NCI-H187 treated with DMSO at 0.1 percent for 48 hours (cell line): ENCODE measurements around the gene CAPRIN1.
"Not testable (repeated sequence)": the region's sequence is repeated elsewhere in the genome, so short reads cannot be mapped to it uniquely, and the experiment has no call there.

Source experiments
- DNase-seq: peaks from one replicate; lab custom pipeline; 2025; lab: John Stamatoyannopoulos, UW

Gene CAPRIN1

DNA sequence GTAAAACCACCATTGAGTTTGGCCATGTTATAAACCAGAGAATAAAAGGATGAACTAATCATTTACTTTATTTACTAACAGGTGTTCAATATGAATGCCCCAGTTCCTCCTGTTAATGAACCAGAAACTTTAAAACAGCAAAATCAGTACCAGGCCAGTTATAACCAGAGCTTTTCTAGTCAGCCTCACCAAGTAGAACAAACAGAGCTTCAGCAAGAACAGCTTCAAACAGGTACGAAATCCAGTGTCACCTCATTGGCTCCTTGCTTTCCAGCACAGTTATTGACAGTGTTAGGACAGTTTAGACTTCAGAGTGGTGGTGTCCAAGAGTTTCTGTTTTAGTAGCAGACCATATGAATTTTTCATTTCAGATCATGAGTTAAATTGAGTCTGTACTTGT lies 40.3 kb downstream of the CAPRIN1 start:
- DNase-seq: no peak

DNA sequence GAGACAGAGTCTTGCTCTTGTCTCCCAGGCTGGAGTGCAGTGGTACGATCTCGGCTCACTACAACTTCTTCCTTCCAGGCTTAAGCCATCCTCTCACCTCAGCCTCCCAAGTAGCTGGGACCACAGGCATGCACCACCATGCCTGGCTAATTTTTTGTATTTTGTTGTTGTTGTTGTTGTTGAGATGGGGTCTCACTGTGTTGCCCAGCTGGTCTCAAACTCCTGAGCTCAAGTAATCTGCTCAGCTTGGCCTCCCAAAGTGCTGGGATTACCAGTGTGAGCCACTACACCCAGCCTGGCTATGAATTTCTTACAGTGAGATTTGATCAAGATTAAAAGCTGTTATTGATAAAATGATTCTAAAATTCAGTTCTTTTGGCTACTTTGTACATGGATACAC lies 43.4 kb downstream of the CAPRIN1 start:
- DNase-seq: not testable (repeated sequence)

GRCh38 chr11:34098813-34099212 lies 47.3 kb downstream of the CAPRIN1 start:
- DNase-seq: no peak

- no peak for DNase-seq
These were observed 53.1 kb downstream of the CAPRIN1 start for GRCh38 chr11:34104680-34105078.

GRCh38 chr11:34105079-34105956 lies 53.8 kb downstream of the CAPRIN1 start, which contains the start of gene NAT10:
Gene NAT10, plus strand, starts transcription at chr11:34105629. Its CDS starts 2,597 bp downstream, at chr11:34108226.
- DNase-seq: peak; percentile 95

DNA sequence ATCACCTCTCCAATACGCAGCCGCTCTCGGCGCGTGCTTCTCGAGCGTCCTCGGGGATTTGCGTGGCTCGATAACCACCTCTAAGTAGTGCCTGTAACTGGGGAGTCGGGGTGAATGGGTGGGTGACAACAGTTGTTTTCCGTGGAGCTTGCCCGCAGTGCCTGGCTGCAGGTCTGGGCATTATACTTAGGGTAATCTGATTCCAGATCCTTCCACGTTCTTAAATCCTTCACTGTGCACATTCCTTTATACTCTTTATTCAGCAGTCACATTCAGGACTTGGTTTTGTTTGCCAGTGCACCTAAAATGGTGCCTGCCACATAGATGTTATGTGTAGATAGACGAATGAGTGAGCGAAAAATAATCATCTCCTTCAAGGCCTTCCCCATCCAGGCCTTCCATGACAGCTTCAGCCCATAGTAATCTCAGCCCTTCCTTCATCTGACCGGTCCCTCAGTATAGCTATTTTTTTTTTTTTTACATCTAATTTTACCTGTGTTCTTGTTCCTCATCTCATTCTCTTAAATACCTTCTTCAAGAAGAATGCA lies 54.5 kb downstream of the CAPRIN1 start:
- DNase-seq: no peak

DNA sequence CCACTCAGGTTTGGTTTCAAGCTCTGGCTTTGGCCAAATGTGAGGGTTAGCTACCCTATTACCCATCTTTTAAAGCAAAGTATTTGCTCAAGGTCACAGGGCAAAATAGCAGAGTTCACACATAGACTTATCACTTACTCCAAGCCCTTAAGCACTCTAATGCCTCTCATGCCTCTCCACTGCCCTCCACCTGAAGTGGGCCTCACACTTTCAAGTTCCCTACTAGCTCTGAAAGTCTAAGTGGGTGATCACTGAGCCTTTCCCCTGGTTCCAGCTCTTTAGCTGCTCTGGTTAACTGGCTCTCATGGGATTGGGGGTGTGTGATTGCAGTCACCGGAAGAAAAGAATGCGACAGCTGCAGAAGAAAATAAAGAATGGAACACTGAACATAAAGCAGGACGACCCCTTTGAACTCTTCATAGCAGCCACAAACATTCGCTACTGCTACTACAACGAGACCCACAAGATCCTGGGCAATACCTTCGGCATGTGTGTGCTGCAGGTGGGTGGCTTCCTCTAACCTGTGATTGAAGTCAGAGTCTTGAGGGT lies 60.3 kb downstream of the CAPRIN1 start:
- no peak for DNase-seq

- DNase-seq: no peak
These were observed 62.5 kb downstream of the CAPRIN1 start for GRCh38 chr11:34114014-34114413.

- DNase-seq: no peak
These were observed 62.9 kb downstream of the CAPRIN1 start for GRCh38 chr11:34114471-34114870.

DNA sequence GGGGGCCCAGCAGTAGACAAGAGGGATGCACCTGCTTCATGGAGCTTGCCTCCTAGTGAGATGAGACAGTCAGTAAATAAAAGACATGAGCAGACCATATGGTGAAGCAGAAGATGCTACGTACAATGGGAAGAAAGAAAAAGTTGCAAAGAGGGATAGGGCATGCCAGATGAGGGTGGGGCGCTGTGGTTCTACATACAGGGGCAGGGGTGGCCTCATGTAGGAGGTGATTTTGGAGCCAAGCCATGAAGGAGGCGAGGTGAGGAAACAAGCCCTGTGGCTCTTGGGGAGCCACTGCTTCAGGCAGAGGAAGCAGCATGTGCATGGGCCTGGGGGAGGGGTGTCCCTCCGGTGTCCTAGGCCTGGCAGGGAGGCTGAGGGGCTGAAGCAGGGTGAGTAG lies 69.1 kb downstream of the CAPRIN1 start:
- no peak for DNase-seq

DNA sequence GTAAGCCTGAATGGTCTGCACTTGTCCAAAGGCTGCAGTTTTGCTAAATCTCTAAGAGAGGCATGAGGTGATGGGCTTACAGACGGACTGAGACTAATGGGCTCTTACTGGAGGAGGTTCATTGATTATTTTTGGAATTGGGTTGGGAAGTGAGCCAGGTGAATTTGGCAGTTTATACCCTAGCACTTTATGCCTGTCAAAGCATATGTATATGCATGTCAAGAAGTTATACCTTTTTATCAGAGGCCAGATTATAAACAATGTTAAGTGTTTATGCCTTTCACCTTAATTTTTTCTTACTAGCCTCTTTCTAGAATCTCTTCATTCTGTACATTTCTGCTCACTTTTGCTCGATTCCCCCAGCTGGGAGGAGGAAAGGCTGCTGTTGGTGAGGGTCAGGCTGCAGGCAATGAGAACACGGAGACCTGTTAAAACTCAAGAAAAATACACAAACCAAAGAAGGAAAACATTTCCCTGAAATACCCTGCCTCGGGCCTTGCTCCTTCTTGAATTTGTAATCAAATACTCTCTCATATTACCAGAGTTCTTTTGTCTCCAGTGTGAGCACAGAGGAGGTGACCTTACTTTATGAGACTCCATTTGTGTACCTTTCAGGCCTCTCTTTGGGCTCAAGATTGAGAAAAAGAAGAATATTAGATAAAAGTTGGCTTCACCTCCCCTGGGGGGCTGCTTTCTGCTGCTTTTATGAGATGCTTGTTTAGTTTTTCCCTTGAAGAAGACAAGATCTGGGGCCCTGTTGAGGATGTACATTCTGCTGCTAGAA lies 73.5 kb downstream of the CAPRIN1 start:
- DNase-seq: no peak

DNA sequence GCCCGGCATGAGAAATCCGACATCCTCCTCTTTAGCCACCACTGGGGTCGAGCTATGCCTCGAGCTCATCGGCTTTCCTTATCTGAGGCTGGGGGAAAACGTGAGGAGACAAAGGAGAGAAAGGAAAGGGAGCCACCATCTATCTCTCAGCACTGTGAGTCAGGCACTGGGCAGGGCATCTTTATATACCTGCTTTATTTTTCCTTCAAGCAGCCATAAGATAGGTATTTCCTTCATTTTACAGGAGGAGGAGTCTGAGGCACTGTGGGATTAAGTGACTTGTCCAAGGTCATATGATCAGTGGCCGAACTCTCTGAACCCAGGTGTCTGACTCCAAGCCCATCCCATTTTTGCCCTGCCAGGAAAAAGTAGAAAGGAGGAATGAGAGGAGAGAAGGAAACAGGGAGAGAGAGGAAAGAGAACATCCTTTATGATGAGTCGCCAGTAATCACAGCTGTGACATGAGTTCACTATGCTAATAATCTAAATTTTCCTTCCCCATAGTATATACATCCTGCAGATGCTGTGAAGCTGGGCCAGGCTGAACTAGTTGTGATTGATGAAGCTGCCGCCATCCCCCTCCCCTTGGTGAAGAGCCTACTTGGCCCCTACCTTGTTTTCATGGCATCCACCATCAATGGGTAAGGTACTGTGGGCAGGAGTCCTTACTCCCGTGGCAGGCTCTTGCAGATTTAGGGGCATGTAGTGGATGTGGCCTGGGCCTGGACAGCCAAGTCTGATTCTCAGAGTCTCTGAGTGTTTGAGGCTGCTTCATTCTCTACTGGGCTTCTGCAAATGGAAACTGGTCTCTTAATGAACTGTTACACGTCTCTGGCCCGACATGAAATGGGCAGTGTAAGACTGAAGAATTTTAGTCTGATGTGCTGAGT lies 75.7 kb downstream of the CAPRIN1 start:
- no peak for DNase-seq

GRCh38 chr11:34128824-34129223 lies 77.3 kb downstream of the CAPRIN1 start:
- DNase-seq: no peak

GRCh38 chr11:34132261-34132965 lies 80.9 kb downstream of the CAPRIN1 start:
- no peak for DNase-seq

DNA sequence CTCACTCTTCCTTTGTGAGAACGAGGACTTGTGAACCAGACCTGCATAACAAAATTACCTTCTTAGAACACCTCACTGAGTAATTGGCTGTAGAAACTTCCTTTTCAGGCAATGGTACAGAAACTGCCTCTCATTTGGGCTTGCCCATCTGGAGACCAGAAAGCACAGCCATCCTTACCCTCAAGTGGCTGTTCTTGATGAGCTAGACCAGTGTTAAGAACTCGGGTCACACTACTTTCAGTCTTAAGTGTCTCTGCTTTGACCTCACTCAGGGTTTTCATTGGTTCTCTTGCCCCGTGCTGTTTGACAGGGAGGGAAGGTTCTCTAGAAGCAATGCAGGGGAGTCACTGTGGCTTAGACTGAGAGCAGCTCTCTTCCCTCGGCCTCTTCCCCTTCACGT lies 83.2 kb downstream of the CAPRIN1 start:
- no peak for DNase-seq

GRCh38 chr11:34135439-34135838 lies 83.9 kb downstream of the CAPRIN1 start:
- DNase-seq: no peak

DNA sequence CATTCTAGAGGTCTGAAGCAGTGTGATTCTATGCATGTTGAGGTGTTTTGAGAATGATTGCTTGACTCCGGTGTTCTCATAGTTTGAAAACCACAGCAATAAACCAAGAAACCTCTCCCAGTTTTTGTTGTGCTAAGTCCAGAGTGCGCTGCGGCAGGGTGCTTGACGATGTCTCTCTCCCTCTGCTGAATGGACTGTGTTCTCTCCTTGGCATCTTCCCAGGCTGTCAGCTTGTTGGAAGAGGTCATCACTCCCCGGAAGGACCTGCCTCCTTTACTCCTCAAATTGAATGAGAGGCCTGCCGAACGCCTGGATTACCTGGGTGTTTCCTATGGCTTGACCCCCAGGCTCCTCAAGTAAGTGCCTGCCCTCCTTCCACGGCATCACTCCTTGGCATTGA lies 84.9 kb downstream of the CAPRIN1 start:
- DNase-seq: no peak

DNA sequence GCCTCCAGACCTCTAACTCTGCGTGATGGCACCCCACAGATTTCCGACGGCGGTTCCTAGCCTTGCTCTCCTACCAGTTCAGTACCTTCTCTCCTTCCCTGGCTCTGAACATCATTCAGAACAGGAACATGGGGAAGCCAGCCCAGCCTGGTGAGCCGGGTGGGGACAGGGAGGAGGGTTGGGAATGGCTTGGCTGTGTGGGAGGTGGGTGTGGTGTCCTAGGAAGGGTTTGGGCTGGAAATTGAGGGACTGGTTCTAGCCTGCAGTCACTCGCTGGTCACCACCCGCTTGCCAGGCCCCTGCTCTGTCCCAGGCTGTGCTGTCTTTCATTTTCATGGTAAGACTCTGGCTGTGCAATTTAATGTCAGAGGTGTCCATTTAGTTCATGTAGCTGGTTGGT lies 87.8 kb downstream of the CAPRIN1 start:
- no peak for DNase-seq

DNA sequence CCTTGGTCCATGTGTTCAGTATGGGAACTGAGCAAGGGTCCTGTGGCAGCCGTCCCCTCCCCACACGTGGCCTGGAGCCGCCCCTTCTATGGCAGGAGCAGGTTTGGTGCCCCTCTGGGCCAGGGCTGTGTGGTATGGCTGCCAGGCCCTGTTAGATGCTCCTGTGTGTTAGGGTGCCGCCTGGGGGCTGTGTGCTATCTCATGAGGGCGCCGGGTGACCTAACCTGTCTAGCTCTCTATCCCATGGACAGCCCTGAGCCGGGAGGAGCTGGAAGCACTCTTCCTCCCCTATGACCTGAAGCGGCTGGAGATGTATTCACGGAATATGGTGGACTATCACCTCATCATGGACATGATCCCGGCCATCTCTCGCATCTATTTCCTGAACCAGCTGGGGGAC lies 88.6 kb downstream of the CAPRIN1 start:
- no peak for DNase-seq

- DNase-seq: no peak
These were observed 91.5 kb downstream of the CAPRIN1 start for GRCh38 chr11:34143048-34143447.

- no peak for DNase-seq
These were observed 93.5 kb downstream of the CAPRIN1 start for GRCh38 chr11:34145073-34145472.
